ENCODE data around the gene DDI2.

The DDI2 gene

GRCh38 chr1:15617173-15618076 lies at the start of gene DDI2:
DDI2 (plus strand) TSS chr1:15617458; CDS start chr1:15617671, 213 bp downstream.
- Histone ChIP-seq H3K4me1 (peaks cover 36% of the 10 kb centered on the region), H4K20me1 (peaks cover 29% of the 10 kb centered on the region), H3K36me3 (no peaks in the 10 kb centered on the region), H3K27me3 (no peaks in the 10 kb centered on the region), H3K9ac (peak within 1 kb of the TSS; percentile 94), H3K9me3 (no peaks in the 10 kb centered on the region), H3K4me2 (peak within 1 kb of the TSS; percentile 77), H3K4me3 (peak within 1 kb of the TSS; percentile 97), H3K27ac (peak within 1 kb of the TSS; percentile 91)
- TF ChIP-seq Cebpa-rat (IDR thresholded peaks at IDR 0.05), result no peak

- no peak overlapping the region for H3K27ac ChIP-seq
- H3K4me2 ChIP-seq, result no peak overlapping the region
- no peak for TF ChIP-seq Cebpa-rat (IDR thresholded peaks at IDR 0.05)
- H4K20me1 ChIP-seq, result no peaks in the 10 kb centered on the region
- H3K36me3 ChIP-seq, result peaks cover 70% of the 10 kb centered on the region
- no peaks in the 10 kb centered on the region for H3K27me3 ChIP-seq
- no peak overlapping the region for H3K9ac ChIP-seq
- peaks cover 33% of the 10 kb centered on the region for H3K4me1 ChIP-seq
- no peaks in the 10 kb centered on the region for H3K9me3 ChIP-seq
- no peak overlapping the region for H3K4me3 ChIP-seq
These were observed 48.7 kb upstream of the DDI2 start for GRCh38 chr1:15568387-15569073.

GRCh38 chr1:15570861-15571260 lies 46.4 kb upstream of the DDI2 start:
- no peak overlapping the region for H3K4me3 ChIP-seq
- no peaks in the 10 kb centered on the region for H3K27me3 ChIP-seq
- H4K20me1 ChIP-seq, result no peaks in the 10 kb centered on the region
- no peaks in the 10 kb centered on the region for H3K9me3 ChIP-seq
- H3K4me2 ChIP-seq, result peak overlapping the region; percentile 68
- H3K9ac ChIP-seq, result no peak overlapping the region
- peaks cover 48% of the 10 kb centered on the region for H3K36me3 ChIP-seq
- H3K4me1 ChIP-seq, result peaks cover 35% of the 10 kb centered on the region
- H3K27ac ChIP-seq, result peak overlapping the region; percentile 66
- no peak for TF ChIP-seq Cebpa-rat (IDR thresholded peaks at IDR 0.05)

- H3K27me3 ChIP-seq, result no peaks in the 10 kb centered on the region
- H3K4me3 ChIP-seq, result no peak overlapping the region
- H3K27ac ChIP-seq, result peak overlapping the region; percentile 66
- H4K20me1 ChIP-seq, result no peaks in the 10 kb centered on the region
- H3K4me1 ChIP-seq, result peaks cover 35% of the 10 kb centered on the region
- no peak overlapping the region for H3K9ac ChIP-seq
- TF ChIP-seq Cebpa-rat (IDR thresholded peaks at IDR 0.05), result no peak
- peak overlapping the region; percentile 68 for H3K4me2 ChIP-seq
- H3K9me3 ChIP-seq, result no peaks in the 10 kb centered on the region
- peaks cover 44% of the 10 kb centered on the region for H3K36me3 ChIP-seq
These were observed 46.0 kb upstream of the DDI2 start for GRCh38 chr1:15571266-15571665.

GRCh38 chr1:15573477-15573876 lies 43.8 kb upstream of the DDI2 start:
- TF ChIP-seq Cebpa-rat (IDR thresholded peaks at IDR 0.05), result no peak
- Histone ChIP-seq H3K27me3 (no peaks in the 10 kb centered on the region), H3K27ac (no peak overlapping the region), H3K36me3 (peaks cover 22% of the 10 kb centered on the region), H4K20me1 (no peaks in the 10 kb centered on the region), H3K9ac (no peak overlapping the region), H3K9me3 (no peaks in the 10 kb centered on the region), H3K4me3 (no peak overlapping the region), H3K4me2 (no peak overlapping the region), H3K4me1 (peaks cover 42% of the 10 kb centered on the region)

GRCh38 chr1:15574741-15575140 lies 42.5 kb upstream of the DDI2 start:
- Histone ChIP-seq H3K27me3 (no peaks in the 10 kb centered on the region), H3K9me3 (no peaks in the 10 kb centered on the region), H3K4me1 (peaks cover 53% of the 10 kb centered on the region), H3K36me3 (peaks cover 9% of the 10 kb centered on the region), H3K9ac (no peak overlapping the region), H4K20me1 (no peaks in the 10 kb centered on the region), H3K4me3 (no peak overlapping the region), H3K27ac (no peak overlapping the region), H3K4me2 (no peak overlapping the region)
- no peak for TF ChIP-seq Cebpa-rat (IDR thresholded peaks at IDR 0.05)

- H3K9ac ChIP-seq, result no peak overlapping the region
- H3K27me3 ChIP-seq, result no peaks in the 10 kb centered on the region
- TF ChIP-seq Cebpa-rat (IDR thresholded peaks at IDR 0.05), result no peak
- H3K9me3 ChIP-seq, result no peaks in the 10 kb centered on the region
- peaks cover 49% of the 10 kb centered on the region for H3K4me1 ChIP-seq
- no peak overlapping the region for H3K4me2 ChIP-seq
- H3K36me3 ChIP-seq, result peaks cover 2% of the 10 kb centered on the region; the same call in 1 of the 2 replicates
- H3K27ac ChIP-seq, result no peak overlapping the region
- no peaks in the 10 kb centered on the region for H4K20me1 ChIP-seq
- H3K4me3 ChIP-seq, result no peak overlapping the region
These were observed 41.6 kb upstream of the DDI2 start for GRCh38 chr1:15575549-15576150.

GRCh38 chr1:15577691-15578090 lies 39.6 kb upstream of the DDI2 start:
- Histone ChIP-seq H3K9me3 (no peaks in the 10 kb centered on the region), H3K36me3 (no peaks in the 10 kb centered on the region), H3K9ac (no peak overlapping the region), H3K27ac (no peak overlapping the region), H3K4me2 (peak overlapping the region; percentile 13; the same call in 1 of the 2 replicates), H3K4me3 (no peak overlapping the region), H3K4me1 (peaks cover 29% of the 10 kb centered on the region), H4K20me1 (no peaks in the 10 kb centered on the region), H3K27me3 (no peaks in the 10 kb centered on the region)
- no peak for TF ChIP-seq Cebpa-rat (IDR thresholded peaks at IDR 0.05)

GRCh38 chr1:15578921-15579682 lies 38.2 kb upstream of the DDI2 start:
- Histone ChIP-seq H3K9me3 (no peaks in the 10 kb centered on the region), H4K20me1 (no peaks in the 10 kb centered on the region), H3K36me3 (no peaks in the 10 kb centered on the region), H3K27ac (no peak overlapping the region), H3K27me3 (peaks cover 4% of the 10 kb centered on the region), H3K4me3 (no peak overlapping the region), H3K9ac (no peak overlapping the region), H3K4me1 (peaks cover 21% of the 10 kb centered on the region), H3K4me2 (peak overlapping the region; percentile 7; the same call in 1 of the 2 replicates)
- TF ChIP-seq Cebpa-rat (IDR thresholded peaks at IDR 0.05), result no peak
